GM23338 (cell line): ENCODE data around the gene STARD8. TPM values are rescaled to one million over a fixed set of nuclear protein-coding genes. Genes with fewer than 3 reads are reported as not detected.

Source experiments
- ATAC-seq: fragments of 200-7000 bp; cut with Tn5 transposase; 3 replicates; pipeline ENCODE4 v1.9.1; 2020
- DNase-seq: peaks from one replicate; pipeline ENCODE4 v3.0.0-alpha.2; 2015; ENCODE audit warnings: low spot score
- H2AFZ ChIP-seq: fragments of 200-600 bp; sonication (generic); 2 replicates; pipeline ENCODE4 v1.8.0; 2016; ENCODE audit warnings: antibody characterized with exemption, mild to moderate bottlenecking, moderate library complexity
- H3F3A ChIP-seq: fragments of 200-600 bp; sonication (generic); replicated peaks from 2 replicates; pipeline ENCODE4 v1.8.0; 2017; ENCODE audit warnings: antibody characterized with exemption, mixed run types, low read depth
- H3K27ac ChIP-seq: fragments of 200-600 bp; sonication (generic); 2 replicates; pipeline ENCODE4 v1.6.1; 2016; ENCODE audit warnings: low read depth
- H3K27me3 ChIP-seq: fragments of 200-600 bp; sonication (generic); 2 replicates; pipeline ENCODE4 v1.8.0; 2016; ENCODE audit warnings: mild to moderate bottlenecking, mixed run types, moderate library complexity; ENCODE audit not compliant: insufficient read depth
- H3K36me3 ChIP-seq: fragments of 200-600 bp; sonication (generic); 2 replicates; pipeline ENCODE4 v1.8.0; 2016; ENCODE audit warnings: mild to moderate bottlenecking; ENCODE audit not compliant: insufficient read depth
- H3K4me1 ChIP-seq: fragments of 200-600 bp; sonication (generic); 2 replicates; pipeline ENCODE4 v1.8.0; 2016; ENCODE audit warnings: mild to moderate bottlenecking, moderate library complexity; ENCODE audit not compliant: insufficient read depth
- H3K4me2 ChIP-seq: fragments of 200-600 bp; sonication (generic); 2 replicates; pipeline ENCODE4 v1.7.1; 2017; ENCODE audit warnings: mixed run types
- H3K4me3 ChIP-seq: fragments of 200-600 bp; sonication (generic); 2 replicates; pipeline ENCODE4 v1.6.1; 2016; ENCODE audit warnings: mixed run types
- H3K79me2 ChIP-seq: fragments of 200-600 bp; sonication (generic); replicated peaks from 2 replicates; pipeline ENCODE4 v1.8.0; 2017; ENCODE audit warnings: mild to moderate bottlenecking; ENCODE audit not compliant: insufficient read depth
- H3K9me2 ChIP-seq: fragments of 200-600 bp; sonication (generic); 2 replicates; pipeline ENCODE4 v1.8.0; 2017; ENCODE audit not compliant: insufficient read depth
- H4K20me1 ChIP-seq: fragments of 200-600 bp; sonication (generic); replicated peaks from 2 replicates; pipeline ENCODE4 v1.8.0; 2017; ENCODE audit warnings: mild to moderate bottlenecking; ENCODE audit not compliant: insufficient read depth
- H3K27ac Mint-ChIP-seq: 2 replicates; pipeline ENCODE4 v1.8.0; 2020; ENCODE audit warnings: inconsistent platforms, mild to moderate bottlenecking, moderate library complexity, mixed read lengths
- H3K27me3 Mint-ChIP-seq: 3 replicates; pipeline ENCODE4 v1.8.0; 2022; ENCODE audit warnings: low read depth, mild to moderate bottlenecking, moderate library complexity, mixed read lengths, inconsistent platforms; ENCODE audit not compliant: insufficient read depth, poor library complexity
- H3K36me3 Mint-ChIP-seq: 3 replicates; pipeline ENCODE4 v1.8.0; 2021; ENCODE audit warnings: low read depth, mild to moderate bottlenecking, inconsistent platforms, moderate library complexity, mixed read lengths
- H3K4me1 Mint-ChIP-seq: 3 replicates; pipeline ENCODE4 v1.8.0; 2020; ENCODE audit warnings: mild to moderate bottlenecking, inconsistent platforms, mixed read lengths
- H3K4me3 Mint-ChIP-seq: 3 replicates; pipeline ENCODE4 v1.8.0; 2021; ENCODE audit warnings: moderate library complexity, mild to moderate bottlenecking, inconsistent platforms, mixed read lengths
- H3K9me3 Mint-ChIP-seq: 3 replicates; pipeline ENCODE4 v1.8.0; 2020; ENCODE audit warnings: moderate library complexity, mild to moderate bottlenecking, inconsistent platforms, mixed read lengths
- CREB1 ChIP-seq: fragments of 250-450 bp; sonication (Bioruptor Pico); IDR thresholded peaks from 2 replicates; pipeline ENCODE4 v1.5.0; 2020; ENCODE audit warnings: low read depth, mild to moderate bottlenecking, moderate library complexity
- CTCF ChIP-seq, 2 experiments: fragments of 200-600 bp in 1 of 2; sonication (generic) in 1 of 2; conservative IDR thresholded peaks; 2 replicates each; pipeline versions ENCODE4 v1.5.1 to v1.6.1; 2016 to 2017; ENCODE audit warnings: antibody characterized with exemption in 2 of 2, low read depth in 2 of 2, mild to moderate bottlenecking in 2 of 2, moderate library complexity in 1 of 2
- ETS1 ChIP-seq: IDR thresholded peaks from 2 replicates; pipeline ENCODE4 v1.6.1; 2016; ENCODE audit warnings: antibody characterized with exemption
- EZH2 ChIP-seq: fragments of 200-600 bp; sonication (generic); IDR thresholded peaks from one replicate; pipeline ENCODE4 v1.8.0; 2017; ENCODE audit warnings: antibody characterized with exemption, mild to moderate bottlenecking, low read depth; ENCODE audit not compliant: unreplicated experiment
- EZH2phosphoT487 ChIP-seq: fragments of 200-600 bp; sonication (generic); IDR thresholded peaks from one replicate; pipeline ENCODE4 v1.8.1; 2018; ENCODE audit warnings: antibody characterized with exemption; ENCODE audit not compliant: unreplicated experiment
- JUNB ChIP-seq: IDR thresholded peaks from one replicate; pipeline ENCODE4 v1.6.1; 2016; ENCODE audit warnings: antibody characterized with exemption; ENCODE audit not compliant: unreplicated experiment
- NANOG ChIP-seq: IDR thresholded peaks from 2 replicates; pipeline ENCODE4 v1.6.1; 2016; ENCODE audit warnings: antibody characterized with exemption, borderline replicate concordance
- POLR2AphosphoS5 ChIP-seq: IDR thresholded peaks from 2 replicates; pipeline ENCODE4 v1.6.1; 2016; ENCODE audit warnings: antibody characterized with exemption, low read depth
- REST ChIP-seq: IDR thresholded peaks from one replicate; pipeline ENCODE4 v1.6.1; 2018; ENCODE audit warnings: antibody characterized with exemption; ENCODE audit not compliant: unreplicated experiment
- STAT1 ChIP-seq: IDR thresholded peaks from one replicate; pipeline ENCODE4 v1.6.1; 2016; ENCODE audit warnings: antibody characterized with exemption; ENCODE audit not compliant: unreplicated experiment
- ZNF114 ChIP-seq: fragments of 250-450 bp; sonication (Bioruptor Pico); IDR thresholded peaks from 2 replicates; pipeline ENCODE4 v1.5.0; 2020; ENCODE audit warnings: mild to moderate bottlenecking, moderate library complexity
- ZNF331 ChIP-seq: fragments of 250-450 bp; sonication (Bioruptor Pico); IDR thresholded peaks from 2 replicates; pipeline ENCODE4 v1.5.0; 2020; ENCODE audit warnings: low read depth, mild to moderate bottlenecking, moderate library complexity
- ZNF462 ChIP-seq: fragments of 250-450 bp; sonication (Bioruptor Pico); IDR thresholded peaks from 2 replicates; pipeline ENCODE4 v1.5.0; 2020; ENCODE audit warnings: mild to moderate bottlenecking, moderate library complexity
- polyA plus RNA-seq: library from polyadenylated mRNA; unstranded; fragments of >200 nt; fragmentation: Nextera tagmentation; extraction: Ambion mirVana; gene quantifications from 2 replicates; pipeline ENCODE4 v1.2.1, GENCODE V29; 2016
- total RNA-seq: library from RNA; depleted of rRNA; stranded (reverse); fragments of >200 nt; shearing (Covaris generic); gene quantifications from 2 replicates; pipeline ENCODE4 v1.2.3, GENCODE V29; 2014

Gene STARD8
- total and polyA plus RNA-seq, 2 experiments from 2014 or later: 0.74 to 5.6 TPM

- DNase-seq (no peak), ATAC-seq (no peak)
- Mint-ChIP-seq H3K4me3 (no peak overlapping the region), H3K36me3 (no peaks in the 10 kb centered on the region), H3K4me1 (peaks cover 9% of the 10 kb centered on the region; the same call in 2 of the 3 replicates), H3K27me3 (peaks cover 4% of the 10 kb centered on the region), H3K9me3 (no peaks in the 10 kb centered on the region), H3K27ac (no peak overlapping the region)
- Histone ChIP-seq H3K36me3 (no peaks in the 10 kb centered on the region), H3K4me3 (no peak overlapping the region), H3K79me2 (no peaks in the 10 kb centered on the region), H3F3A (no peaks in the 10 kb centered on the region), H3K9me2 (no peaks in the 10 kb centered on the region), H3K27me3 (no peaks in the 10 kb centered on the region), H3K27ac (no peak overlapping the region), H3K4me1 (0 out of 2 replicates have a peak, but pooled peaks cover 5% of the 10 kb centered on the region), H4K20me1 (no peaks in the 10 kb centered on the region), H2AFZ (no peak overlapping the region), H3K4me2 (no peak overlapping the region)
- TF ChIP-seq EZH2phosphoT487 (no peak), CREB1 (CRISPR knock-in tag) (no peak), ZNF462 (CRISPR knock-in tag) (no peak), POLR2AphosphoS5 (no peak), EZH2 (no peak), ETS1 (no peak), JUNB (no peak), STAT1 (no peak), NANOG (no peak), ZNF114 (CRISPR knock-in tag) (no peak), CTCF (conservative IDR thresholded peaks at IDR 0.05; ENCODE audit: low read depth in 2 of 2) (no peak), ZNF331 (CRISPR knock-in tag) (no peak), REST (no peak)
Measured at GRCh38 chrX:68666580-68666979, 19.1 kb downstream of the STARD8 start.
